GM21723 (cell line): ENCODE data around the gene TSPAN31.

Source experiments
- ATAC-seq: cut with Tn5 transposase; IDR thresholded peaks from one replicate; pipeline ENCODE4 v1.9.1; 2021; ENCODE audit warnings: mild to moderate bottlenecking, moderate library complexity; ENCODE audit not compliant: unreplicated experiment

Gene TSPAN31

GRCh38 chr12:57735198-57735855 lies 9.5 kb upstream of the TSPAN31 start:
- ATAC-seq, result no peak

- no peak for ATAC-seq
Observed at GRCh38 chr12:57735952-57736740, 8.7 kb upstream of the TSPAN31 start.

GRCh38 chr12:57736741-57737466 lies 7.9 kb upstream of the TSPAN31 start:
- no peak for ATAC-seq

- no peak for ATAC-seq
Observed at GRCh38 chr12:57737467-57738460, 7.1 kb upstream of the TSPAN31 start.

GRCh38 chr12:57738661-57739237 lies 6.1 kb upstream of the TSPAN31 start, which contains the start of gene AGAP2:
TSS of gene AGAP2 (minus strand) at chr12:57738742. CDS start at chr12:57738246, 496 bp downstream.
- no peak for ATAC-seq

- no peak for ATAC-seq
Observed at GRCh38 chr12:57739387-57739786, 5.5 kb upstream of the TSPAN31 start.

- no peak for ATAC-seq
Observed at GRCh38 chr12:57739914-57740538, 4.8 kb upstream of the TSPAN31 start.

GRCh38 chr12:57740656-57741412 lies 4.0 kb upstream of the TSPAN31 start:
- peak; percentile 47 for ATAC-seq

GRCh38 chr12:57741413-57741789 lies 3.4 kb upstream of the TSPAN31 start:
- ATAC-seq, result peak; percentile 1

- peak; percentile 66 for ATAC-seq
Observed at GRCh38 chr12:57741844-57742738, 2.7 kb upstream of the TSPAN31 start.

GRCh38 chr12:57743769-57744168 lies 1.1 kb upstream of the TSPAN31 start:
- no peak for ATAC-seq

GRCh38 chr12:57744194-57744776 lies 554 bp upstream of the TSPAN31 start:
- ATAC-seq, result peak; percentile 40

GRCh38 chr12:57745485-57745881 lies 644 bp downstream of the TSPAN31 start:
- ATAC-seq, result no peak

- no peak for ATAC-seq
Observed at GRCh38 chr12:57746025-57746424, 1.2 kb downstream of the TSPAN31 start.

GRCh38 chr12:57749061-57749460 lies 4.2 kb downstream of the TSPAN31 start:
- no peak for ATAC-seq

- no peak for ATAC-seq
Observed at GRCh38 chr12:57750561-57751431, 6.0 kb downstream of the TSPAN31 start.

- ATAC-seq, result no peak
Observed at GRCh38 chr12:57751432-57751787, 6.6 kb downstream of the TSPAN31 start.
